ENCODE measurements around the gene TAS2R40.

The TAS2R40 gene

DNA sequence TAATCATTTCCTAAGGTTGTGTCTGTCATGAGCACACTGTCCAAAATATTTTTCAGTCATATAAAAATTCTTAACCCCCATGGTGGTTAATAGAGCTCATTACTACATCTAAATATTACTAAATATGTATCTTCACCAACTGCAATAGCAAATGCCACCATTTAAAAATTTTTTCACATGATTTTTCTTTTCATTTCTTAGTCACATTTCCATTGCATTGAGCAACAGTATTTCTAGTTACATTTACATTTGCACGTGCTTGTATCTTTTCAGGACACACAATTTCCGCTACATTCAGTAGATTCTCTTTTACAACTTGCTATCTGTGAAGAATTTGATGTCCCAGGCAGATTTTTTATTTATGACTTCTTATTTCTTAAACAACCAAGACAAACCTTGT, 5.2 kb upstream of the TAS2R40 start:
- Histone ChIP-seq H3K36me3 (no peaks in the 10 kb centered on the region), H3K27me3 (ENCODE audit: insufficient read depth, low read depth, severe bottlenecking) (no peaks in the 10 kb centered on the region), H3K4me3 (ENCODE audit: low read depth, low read length) (no peak overlapping the region), H3K27ac (no peak overlapping the region), H3K9me3 (ENCODE audit: severe bottlenecking) (no peaks in the 10 kb centered on the region)
- DNase-seq, result no peak
- TF ChIP-seq, protein P1, sequence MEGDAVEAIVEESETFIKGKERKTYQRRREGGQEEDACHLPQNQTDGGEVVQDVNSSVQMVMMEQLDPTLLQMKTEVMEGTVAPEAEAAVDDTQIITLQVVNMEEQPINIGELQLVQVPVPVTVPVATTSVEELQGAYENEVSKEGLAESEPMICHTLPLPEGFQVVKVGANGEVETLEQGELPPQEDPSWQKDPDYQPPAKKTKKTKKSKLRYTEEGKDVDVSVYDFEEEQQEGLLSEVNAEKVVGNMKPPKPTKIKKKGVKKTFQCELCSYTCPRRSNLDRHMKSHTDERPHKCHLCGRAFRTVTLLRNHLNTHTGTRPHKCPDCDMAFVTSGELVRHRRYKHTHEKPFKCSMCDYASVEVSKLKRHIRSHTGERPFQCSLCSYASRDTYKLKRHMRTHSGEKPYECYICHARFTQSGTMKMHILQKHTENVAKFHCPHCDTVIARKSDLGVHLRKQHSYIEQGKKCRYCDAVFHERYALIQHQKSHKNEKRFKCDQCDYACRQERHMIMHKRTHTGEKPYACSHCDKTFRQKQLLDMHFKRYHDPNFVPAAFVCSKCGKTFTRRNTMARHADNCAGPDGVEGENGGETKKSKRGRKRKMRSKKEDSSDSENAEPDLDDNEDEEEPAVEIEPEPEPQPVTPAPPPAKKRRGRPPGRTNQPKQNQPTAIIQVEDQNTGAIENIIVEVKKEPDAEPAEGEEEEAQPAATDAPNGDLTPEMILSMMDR (IDR thresholded peaks at IDR 0.05; ENCODE audit: low read depth, low read length), result no peak

DNA sequence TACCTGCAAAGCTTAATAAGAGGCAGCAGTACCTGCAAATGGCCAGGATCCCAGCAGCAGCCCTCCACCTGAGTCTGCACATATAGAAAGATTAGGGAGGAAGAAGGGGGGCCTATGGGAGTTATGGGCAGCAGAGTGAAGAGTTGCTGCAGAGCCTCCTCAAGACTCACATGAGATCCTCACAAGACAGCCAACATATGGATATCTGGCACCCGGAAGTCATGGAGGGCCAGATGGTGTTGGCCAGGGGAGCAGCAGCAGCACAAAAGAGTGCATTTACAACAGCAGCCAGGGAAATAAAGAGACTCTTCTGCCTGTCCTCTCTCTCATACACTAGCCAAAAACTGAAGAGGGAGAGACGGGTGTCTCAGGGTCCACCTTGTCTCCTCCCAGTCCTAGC, 4.0 kb upstream of the TAS2R40 start:
- TF ChIP-seq, protein P1 (IDR thresholded peaks at IDR 0.05; ENCODE audit: low read depth, low read length), result no peak
- Histone ChIP-seq H3K27me3 (ENCODE audit: insufficient read depth, low read depth, severe bottlenecking) (no peaks in the 10 kb centered on the region), H3K9me3 (ENCODE audit: severe bottlenecking) (no peaks in the 10 kb centered on the region), H3K27ac (peak overlapping the region; percentile 39; the same call in 1 of the 2 replicates), H3K4me3 (ENCODE audit: low read depth, low read length) (no peak overlapping the region), H3K36me3 (no peaks in the 10 kb centered on the region)
- DNase-seq, result peak; percentile 68

DNA sequence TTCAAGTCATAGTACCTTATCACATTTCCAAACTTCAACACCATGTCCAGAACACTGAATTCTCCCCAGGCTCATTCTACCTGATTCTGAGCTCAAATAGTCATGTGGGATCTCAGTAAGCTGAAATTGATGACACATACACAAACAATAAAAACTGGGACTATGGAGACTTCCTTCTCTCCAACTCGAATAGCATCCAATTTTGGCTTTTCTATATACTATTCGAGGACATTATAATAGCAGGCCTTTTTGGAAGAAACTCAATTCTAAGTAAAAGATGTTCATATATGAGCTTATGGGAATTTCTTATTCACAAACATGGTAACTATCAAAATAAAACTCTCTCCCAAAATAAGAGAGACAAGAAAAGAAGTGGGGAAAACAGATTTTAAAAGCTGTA, 551 bp upstream of the TAS2R40 start:
- H3K27ac ChIP-seq, result no peak overlapping the region
- TF ChIP-seq, protein P1 (IDR thresholded peaks at IDR 0.05; ENCODE audit: low read depth, low read length), result no peak
- no peak for DNase-seq
- no peaks in the 10 kb centered on the region for H3K27me3 ChIP-seq (ENCODE audit: insufficient read depth, low read depth, severe bottlenecking)
- H3K4me3 ChIP-seq (ENCODE audit: low read depth, low read length), result no peak overlapping the region
- no peaks in the 10 kb centered on the region for H3K9me3 ChIP-seq (ENCODE audit: severe bottlenecking)
- no peaks in the 10 kb centered on the region for H3K36me3 ChIP-seq

DNA sequence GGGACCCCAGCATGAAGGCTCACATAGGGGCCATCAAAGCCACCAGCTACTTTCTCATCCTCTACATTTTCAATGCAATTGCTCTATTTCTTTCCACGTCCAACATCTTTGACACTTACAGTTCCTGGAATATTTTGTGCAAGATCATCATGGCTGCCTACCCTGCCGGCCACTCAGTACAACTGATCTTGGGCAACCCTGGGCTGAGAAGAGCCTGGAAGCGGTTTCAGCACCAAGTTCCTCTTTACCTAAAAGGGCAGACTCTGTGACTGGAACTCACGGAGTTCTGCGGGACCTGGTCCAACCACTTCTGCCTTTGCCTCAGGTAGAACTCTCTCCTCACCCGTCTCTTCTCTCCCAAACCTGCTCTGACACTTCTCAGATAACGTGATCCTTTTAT, 945 bp downstream of the TAS2R40 start:
- no peaks in the 10 kb centered on the region for H3K27me3 ChIP-seq (ENCODE audit: insufficient read depth, low read depth, severe bottlenecking)
- no peak overlapping the region for H3K4me3 ChIP-seq (ENCODE audit: low read depth, low read length)
- no peaks in the 10 kb centered on the region for H3K36me3 ChIP-seq
- no peak for DNase-seq
- no peak overlapping the region for H3K27ac ChIP-seq
- H3K9me3 ChIP-seq (ENCODE audit: severe bottlenecking), result no peaks in the 10 kb centered on the region
- TF ChIP-seq, protein P1 (IDR thresholded peaks at IDR 0.05; ENCODE audit: low read depth, low read length), result no peak

DNA sequence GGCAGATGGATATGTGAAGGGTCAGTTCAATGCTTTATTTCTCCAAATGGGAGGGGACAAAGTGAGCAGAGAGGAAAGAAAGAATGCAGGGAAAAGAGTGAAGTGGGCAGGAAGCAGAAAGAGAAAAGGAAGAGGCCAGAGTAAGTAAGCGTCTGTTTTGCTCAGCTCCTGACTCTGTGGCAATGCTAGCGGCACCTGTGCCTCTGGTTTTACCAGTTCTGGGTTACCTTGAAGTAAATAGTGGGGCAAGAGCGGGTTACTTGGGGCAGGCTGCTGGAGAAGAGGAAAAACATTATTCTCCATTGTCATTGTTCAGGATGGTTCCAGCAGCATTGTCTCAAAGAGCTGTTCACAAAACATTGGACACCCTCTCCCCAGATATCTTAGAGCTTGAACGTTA, 1.9 kb downstream of the TAS2R40 start:
- DNase-seq, result no peak
- H3K36me3 ChIP-seq, result no peaks in the 10 kb centered on the region
- no peaks in the 10 kb centered on the region for H3K9me3 ChIP-seq (ENCODE audit: severe bottlenecking)
- no peak overlapping the region for H3K4me3 ChIP-seq (ENCODE audit: low read depth, low read length)
- H3K27me3 ChIP-seq (ENCODE audit: insufficient read depth, low read depth, severe bottlenecking), result no peaks in the 10 kb centered on the region
- no peak overlapping the region for H3K27ac ChIP-seq
- TF ChIP-seq, protein P1 (IDR thresholded peaks at IDR 0.05; ENCODE audit: low read depth, low read length), result no peak

DNA sequence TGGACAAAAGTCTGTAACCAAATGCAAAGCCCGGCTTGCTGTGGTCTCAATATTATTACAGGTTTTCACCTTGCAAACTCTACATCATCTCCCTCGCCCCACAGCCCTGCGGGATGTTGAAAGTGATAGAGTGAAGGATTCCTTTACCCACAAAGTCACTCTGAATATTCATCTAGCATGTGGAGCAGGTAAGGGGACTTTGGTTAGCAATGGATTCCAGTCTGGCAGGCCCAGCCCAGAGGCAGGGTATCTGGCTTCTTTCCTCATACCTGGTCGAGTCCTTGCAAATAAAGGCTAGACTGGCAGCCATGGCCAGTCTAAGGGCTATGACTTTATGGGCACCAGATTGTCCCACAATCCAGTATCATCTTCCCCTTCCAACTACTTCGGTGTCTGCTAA, 3.2 kb downstream of the TAS2R40 start:
- no peaks in the 10 kb centered on the region for H3K9me3 ChIP-seq (ENCODE audit: severe bottlenecking)
- no peak overlapping the region for H3K27ac ChIP-seq
- no peaks in the 10 kb centered on the region for H3K27me3 ChIP-seq (ENCODE audit: insufficient read depth, low read depth, severe bottlenecking)
- TF ChIP-seq, protein P1 (IDR thresholded peaks at IDR 0.05; ENCODE audit: low read depth, low read length), result no peak
- no peak overlapping the region for H3K4me3 ChIP-seq (ENCODE audit: low read depth, low read length)
- no peaks in the 10 kb centered on the region for H3K36me3 ChIP-seq
- DNase-seq, result no peak

Measured in WERI-Rb-1 (cell line).